HCT116 (cell line): ENCODE results near the gene ATG9A. TPM values are rescaled to one million over a fixed set of nuclear protein-coding genes. Genes with fewer than 3 reads are reported as not detected.

Experiments
- ATAC-seq: fragments of 200-7000 bp; cut with Tn5 transposase; 2 replicates; pipeline ENCODE4 v1.9.1; 2020; ENCODE audit warnings: mild to moderate bottlenecking, moderate library complexity
- BruUV-seq: library from RNA; stranded (reverse); fragments of 400-500 nt; replicated peaks from 2 replicates; lab custom pipeline; 2021; lab: Mats Ljungman, UMichigan
- CTCF ChIA-PET: fragments of 300-600 bp; sonication (Branson Sonifier 250); formaldehyde crosslinking; loops from one replicate; lab custom pipeline; 2021; ENCODE audit warnings: antibody characterized with exemption; lab: Charles Lee
- POLR2A ChIA-PET: fragments of 300-600, 350-600 bp; sonication (Branson Sonifier 250); formaldehyde crosslinking; loops from one replicate; lab custom pipeline; 2021; ENCODE audit warnings: antibody characterized with exemption; lab: Charles Lee
- RAD21 ChIA-PET, 2 experiments: fragments of 300-600 bp; sonication (Branson Sonifier 250); formaldehyde crosslinking; loops; one replicate each; lab custom pipeline; 2023; ENCODE audit warnings: low total read pairs in 2 of 2; ENCODE audit not compliant: uncharacterized antibody in 2 of 2, unreplicated experiment in 2 of 2, low non-redundant PET in 1 of 2; lab: Charles Lee
- DNase-seq: peaks from one replicate; pipeline ENCODE4 v3.0.0-alpha.2; 2010; ENCODE audit warnings: low read depth, low spot score
- H2AFZ ChIP-seq: fragments of 200-600 bp; shearing (Covaris generic), sonication (generic); 2 replicates; pipeline ENCODE4 v1.6.1; 2017; ENCODE audit warnings: low read depth, mixed run types, mixed read lengths, antibody characterized with exemption, low read length; ENCODE audit not compliant: poor library complexity, severe bottlenecking
- H3K27ac ChIP-seq: 2 replicates; pipeline ENCODE4 v1.5.1; 2012; ENCODE audit warnings: low read depth, low read length
- H3K27me3 ChIP-seq: fragments of 200-600 bp; sonication (generic); 2 replicates; pipeline ENCODE4 v1.6.1; 2016; ENCODE audit warnings: mixed run types, low read length, mixed read lengths; ENCODE audit not compliant: insufficient read depth
- H3K36me3 ChIP-seq, 2 experiments: fragments of 200-500 bp in 1 of 2; fragments of 200-600 bp in 1 of 2; sonication (Bioruptor generic) in 1 of 2; sonication (generic) in 1 of 2; 2 replicates each; pipeline versions ENCODE4 v1.5.1 to v1.6.1; 2014 to 2016; ENCODE audit warnings: low read length in 2 of 2, inconsistent platforms in 1 of 2, mixed read lengths in 1 of 2, mixed run types in 1 of 2; ENCODE audit not compliant: insufficient read depth in 2 of 2, control insufficient read depth in 1 of 2
- H3K4me1 ChIP-seq, 2 experiments: fragments of 200-600 bp in 1 of 2; sonication (generic) in 1 of 2; 2 replicates each; pipeline versions ENCODE4 v1.5.1 to v1.6.1; 2012 to 2017; ENCODE audit warnings: low read length in 2 of 2, inconsistent platforms in 1 of 2, mild to moderate bottlenecking in 1 of 2, mixed read lengths in 1 of 2, mixed run types in 1 of 2, moderate library complexity in 1 of 2; ENCODE audit not compliant: insufficient read depth in 2 of 2, control insufficient read depth in 1 of 2
- H3K4me2 ChIP-seq: fragments of 200-600 bp; sonication (generic); 2 replicates; pipeline ENCODE4 v1.6.1; 2017; ENCODE audit warnings: mixed run types, low read length, mixed read lengths
- H3K4me3 ChIP-seq, 2 experiments: fragments of 200-600 bp in 1 of 2; sonication (generic) in 1 of 2; replicated peaks in 1 of 2; 2 replicates each; pipeline ENCODE4 v1.5.1; 2011 to 2016; ENCODE audit warnings: low read length in 2 of 2, control low read depth in 1 of 2, low read depth in 1 of 2, mild to moderate bottlenecking in 1 of 2, mixed read lengths in 1 of 2, mixed run types in 1 of 2
- H3K79me2 ChIP-seq: fragments of 200-600 bp; sonication (generic); 2 replicates; pipeline ENCODE4 v1.6.1; 2017; ENCODE audit warnings: mild to moderate bottlenecking, mixed run types, low read length, moderate library complexity, mixed read lengths; ENCODE audit not compliant: insufficient read depth
- H3K9ac ChIP-seq: fragments of 200-600 bp; sonication (generic); 2 replicates; pipeline ENCODE4 v1.6.1; 2016; ENCODE audit warnings: low read length, mixed read lengths
- H3K9me2 ChIP-seq: fragments of 200-600 bp; sonication (generic), shearing (Covaris generic); 2 replicates; pipeline ENCODE4 v1.6.1; 2017; ENCODE audit warnings: mixed run types, mild to moderate bottlenecking, moderate library complexity; ENCODE audit not compliant: insufficient read depth
- H3K9me3 ChIP-seq, 2 experiments: fragments of 200-500 bp in 1 of 2; fragments of 200-600 bp in 1 of 2; sonication (Bioruptor generic) in 1 of 2; sonication (generic) in 1 of 2; 2 replicates each; pipeline ENCODE4 v1.6.1; 2014 to 2017; ENCODE audit warnings: low read length in 2 of 2, mixed read lengths in 2 of 2, inconsistent platforms in 1 of 2, low read depth in 1 of 2, mild to moderate bottlenecking in 1 of 2, mixed run types in 1 of 2, moderate library complexity in 1 of 2; ENCODE audit not compliant: control insufficient read depth in 1 of 2, insufficient read depth in 1 of 2
- H4K20me1 ChIP-seq: fragments of 200-600 bp; sonication (generic), shearing (Covaris generic); 2 replicates; pipeline ENCODE4 v1.6.1; 2017; ENCODE audit warnings: mixed run types, mild to moderate bottlenecking, moderate library complexity; ENCODE audit not compliant: insufficient read depth
- CEBPB ChIP-seq: IDR thresholded peaks from 2 replicates; pipeline ENCODE4 v1.6.1; 2012; ENCODE audit warnings: low read depth
- FOSL1 ChIP-seq: IDR thresholded peaks from 2 replicates; pipeline ENCODE4 v1.6.1; 2012; ENCODE audit warnings: low read depth
- JUND ChIP-seq: IDR thresholded peaks from 2 replicates; pipeline ENCODE4 v1.6.1; 2012
- POLR2AphosphoS5 ChIP-seq: IDR thresholded peaks from 2 replicates; pipeline ENCODE4 v1.6.1; 2011; ENCODE audit warnings: mild to moderate bottlenecking, low read depth, low read length, moderate library complexity
- TCF7L2 ChIP-seq: IDR thresholded peaks from 2 replicates; pipeline ENCODE4 v1.7.0; 2011; ENCODE audit warnings: borderline replicate concordance, inconsistent platforms; ENCODE audit not compliant: insufficient read depth, insufficient read length; ENCODE audit errors: extremely low read depth
- ZFX ChIP-seq: fragments of 450-650 bp; IDR thresholded peaks from 2 replicates; pipeline ENCODE4 v1.6.1; 2017
- ZNF274 ChIP-seq: fragments of 200-500 bp; sonication (Bioruptor generic); IDR thresholded peaks from 2 replicates; pipeline ENCODE4 v1.6.1; 2014; ENCODE audit warnings: mild to moderate bottlenecking, low read depth, low read length, inconsistent platforms
- intact Hi-C: fragments of 100-400 bp; cut with micrococcal nuclease; formaldehyde crosslinking; loops from 2 replicates; pipeline ENCODE4 v1.10.0; 2022
- total RNA-seq: library from RNA; stranded (reverse); gene quantifications from one replicate; pipeline ENCODE4 v1.2.1, GENCODE V29; 2021; ENCODE audit not compliant: unreplicated experiment
- TF ChIP-seq, protein P1 (sequence below): IDR thresholded peaks from 2 replicates; pipeline ENCODE4 v1.6.1; 2011; ENCODE audit warnings: mild to moderate bottlenecking, low read length, moderate library complexity; ENCODE audit not compliant: insufficient replicate concordance; ENCODE audit errors: extremely low read depth
- TF ChIP-seq, protein P2 (sequence below), 3 experiments: fragments of 200-600 bp in 1 of 3; sonication (generic) in 1 of 3; IDR thresholded peaks in 2 of 3; conservative IDR thresholded peaks in 1 of 3; 2 replicates each; pipeline ENCODE4 v1.5.1; 2012 to 2017; ENCODE audit warnings: low read depth in 2 of 3, low read length in 2 of 3, antibody characterized with exemption in 1 of 3, borderline replicate concordance in 1 of 3, control low read depth in 1 of 3, mild to moderate bottlenecking in 1 of 3, mixed read lengths in 1 of 3, mixed run types in 1 of 3, moderate library complexity in 1 of 3; ENCODE audit not compliant: insufficient read depth in 1 of 3
- TF ChIP-seq, protein P3 (sequence below): IDR thresholded peaks from 2 replicates; pipeline ENCODE4 v1.6.1; 2012; ENCODE audit warnings: low read depth

The ATG9A gene
- total RNA-seq, 1 experiment from 2014 or later, result 51.8 TPM

DNA sequence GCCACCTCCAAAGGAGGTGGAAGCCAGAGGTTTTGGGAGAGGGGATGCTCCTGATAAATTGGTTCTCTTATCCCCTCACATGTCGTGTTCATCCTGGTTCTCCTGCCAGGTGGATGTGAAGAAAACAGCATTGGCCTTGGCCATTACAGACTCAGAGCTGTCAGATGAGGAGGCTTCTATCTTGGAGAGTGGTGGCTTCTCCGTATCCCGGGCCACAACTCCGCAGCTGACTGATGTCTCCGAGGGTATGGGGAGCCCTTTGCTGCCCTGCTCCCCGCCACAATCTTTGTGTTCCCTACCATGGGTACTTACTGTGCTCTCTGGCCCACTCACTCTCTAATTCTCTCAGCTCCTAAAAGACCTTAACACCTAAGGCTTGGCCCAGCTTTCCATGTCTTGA lies 47.9 kb downstream of the ATG9A start:
- CTCF ChIA-PET, result no interaction called here

DNA sequence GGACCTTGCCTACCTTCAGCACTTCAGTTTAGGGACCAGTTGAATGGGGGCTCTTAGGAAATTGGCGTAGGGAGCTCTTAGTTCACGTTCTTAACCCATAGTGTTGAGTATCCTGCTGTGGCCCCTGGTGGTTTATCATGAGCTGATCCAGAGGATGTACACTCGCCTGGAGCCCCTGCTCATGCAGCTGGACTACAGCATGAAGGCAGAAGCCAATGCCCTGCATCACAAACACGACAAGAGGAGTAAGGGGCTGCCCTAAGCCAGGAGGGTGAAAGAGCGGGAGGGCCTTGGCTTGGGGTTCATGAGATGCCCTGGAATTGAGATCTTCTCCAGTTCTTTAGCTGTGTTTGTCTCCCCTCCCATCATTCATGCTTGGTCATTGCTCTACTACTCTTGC lies 48.5 kb downstream of the ATG9A start:
- Histone ChIP-seq H3K36me3 (peaks cover 13 to 17% of the 10 kb centered on the region in 2 experiments; a peak in 3 of 4 replicates), H2AFZ (no peak overlapping the region), H3K9ac (no peak overlapping the region), H3K4me1 (peaks cover 5 to 22% of the 10 kb centered on the region in 2 experiments; a peak in 3 of 4 replicates), H3K4me3 (no peak overlapping the region), H3K27ac (no peak overlapping the region), H3K9me2 (no peaks in the 10 kb centered on the region), H4K20me1 (no peaks in the 10 kb centered on the region), H3K79me2 (peaks cover 19% of the 10 kb centered on the region), H3K4me2 (no peak overlapping the region), H3K27me3 (no peaks in the 10 kb centered on the region), H3K9me3 (no peaks in the 10 kb centered on the region)
- ChIA-PET POLR2A (no interaction called here), CTCF (no interaction called here), RAD21 (no interaction called here)
- BruUV-seq, result no TSS peak
- DNase-seq (no peak), ATAC-seq (no peak)
- intact Hi-C loops, result no loop called here
- no peak for TF ChIP-seq ZNF274
- TF ChIP-seq POLR2AphosphoS5, result no peak
- TF ChIP-seq, protein P1, sequence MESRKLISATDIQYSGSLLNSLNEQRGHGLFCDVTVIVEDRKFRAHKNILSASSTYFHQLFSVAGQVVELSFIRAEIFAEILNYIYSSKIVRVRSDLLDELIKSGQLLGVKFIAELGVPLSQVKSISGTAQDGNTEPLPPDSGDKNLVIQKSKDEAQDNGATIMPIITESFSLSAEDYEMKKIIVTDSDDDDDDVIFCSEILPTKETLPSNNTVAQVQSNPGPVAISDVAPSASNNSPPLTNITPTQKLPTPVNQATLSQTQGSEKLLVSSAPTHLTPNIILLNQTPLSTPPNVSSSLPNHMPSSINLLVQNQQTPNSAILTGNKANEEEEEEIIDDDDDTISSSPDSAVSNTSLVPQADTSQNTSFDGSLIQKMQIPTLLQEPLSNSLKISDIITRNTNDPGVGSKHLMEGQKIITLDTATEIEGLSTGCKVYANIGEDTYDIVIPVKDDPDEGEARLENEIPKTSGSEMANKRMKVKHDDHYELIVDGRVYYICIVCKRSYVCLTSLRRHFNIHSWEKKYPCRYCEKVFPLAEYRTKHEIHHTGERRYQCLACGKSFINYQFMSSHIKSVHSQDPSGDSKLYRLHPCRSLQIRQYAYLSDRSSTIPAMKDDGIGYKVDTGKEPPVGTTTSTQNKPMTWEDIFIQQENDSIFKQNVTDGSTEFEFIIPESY, result no peak
- TF ChIP-seq CEBPB, result no peak
- TF ChIP-seq FOSL1, result no peak
- TF ChIP-seq, protein P2, sequence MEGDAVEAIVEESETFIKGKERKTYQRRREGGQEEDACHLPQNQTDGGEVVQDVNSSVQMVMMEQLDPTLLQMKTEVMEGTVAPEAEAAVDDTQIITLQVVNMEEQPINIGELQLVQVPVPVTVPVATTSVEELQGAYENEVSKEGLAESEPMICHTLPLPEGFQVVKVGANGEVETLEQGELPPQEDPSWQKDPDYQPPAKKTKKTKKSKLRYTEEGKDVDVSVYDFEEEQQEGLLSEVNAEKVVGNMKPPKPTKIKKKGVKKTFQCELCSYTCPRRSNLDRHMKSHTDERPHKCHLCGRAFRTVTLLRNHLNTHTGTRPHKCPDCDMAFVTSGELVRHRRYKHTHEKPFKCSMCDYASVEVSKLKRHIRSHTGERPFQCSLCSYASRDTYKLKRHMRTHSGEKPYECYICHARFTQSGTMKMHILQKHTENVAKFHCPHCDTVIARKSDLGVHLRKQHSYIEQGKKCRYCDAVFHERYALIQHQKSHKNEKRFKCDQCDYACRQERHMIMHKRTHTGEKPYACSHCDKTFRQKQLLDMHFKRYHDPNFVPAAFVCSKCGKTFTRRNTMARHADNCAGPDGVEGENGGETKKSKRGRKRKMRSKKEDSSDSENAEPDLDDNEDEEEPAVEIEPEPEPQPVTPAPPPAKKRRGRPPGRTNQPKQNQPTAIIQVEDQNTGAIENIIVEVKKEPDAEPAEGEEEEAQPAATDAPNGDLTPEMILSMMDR (IDR thresholded peaks at IDR 0.05 in 2 of 3, conservative IDR thresholded peaks at IDR 0.05 in 1 of 3; ENCODE audit: borderline replicate concordance in 1 of 3, insufficient read depth in 1 of 3, low read depth in 2 of 3, low read length in 2 of 3), result no peak

More for the DNA sequence above, 47.9 kb downstream of the ATG9A start:
- H3K9ac ChIP-seq, result no peak overlapping the region
- no peak for TF ChIP-seq ZFX
- no peak for TF ChIP-seq FOSL1
- TF ChIP-seq JUND, result no peak
- TF ChIP-seq, protein P3, sequence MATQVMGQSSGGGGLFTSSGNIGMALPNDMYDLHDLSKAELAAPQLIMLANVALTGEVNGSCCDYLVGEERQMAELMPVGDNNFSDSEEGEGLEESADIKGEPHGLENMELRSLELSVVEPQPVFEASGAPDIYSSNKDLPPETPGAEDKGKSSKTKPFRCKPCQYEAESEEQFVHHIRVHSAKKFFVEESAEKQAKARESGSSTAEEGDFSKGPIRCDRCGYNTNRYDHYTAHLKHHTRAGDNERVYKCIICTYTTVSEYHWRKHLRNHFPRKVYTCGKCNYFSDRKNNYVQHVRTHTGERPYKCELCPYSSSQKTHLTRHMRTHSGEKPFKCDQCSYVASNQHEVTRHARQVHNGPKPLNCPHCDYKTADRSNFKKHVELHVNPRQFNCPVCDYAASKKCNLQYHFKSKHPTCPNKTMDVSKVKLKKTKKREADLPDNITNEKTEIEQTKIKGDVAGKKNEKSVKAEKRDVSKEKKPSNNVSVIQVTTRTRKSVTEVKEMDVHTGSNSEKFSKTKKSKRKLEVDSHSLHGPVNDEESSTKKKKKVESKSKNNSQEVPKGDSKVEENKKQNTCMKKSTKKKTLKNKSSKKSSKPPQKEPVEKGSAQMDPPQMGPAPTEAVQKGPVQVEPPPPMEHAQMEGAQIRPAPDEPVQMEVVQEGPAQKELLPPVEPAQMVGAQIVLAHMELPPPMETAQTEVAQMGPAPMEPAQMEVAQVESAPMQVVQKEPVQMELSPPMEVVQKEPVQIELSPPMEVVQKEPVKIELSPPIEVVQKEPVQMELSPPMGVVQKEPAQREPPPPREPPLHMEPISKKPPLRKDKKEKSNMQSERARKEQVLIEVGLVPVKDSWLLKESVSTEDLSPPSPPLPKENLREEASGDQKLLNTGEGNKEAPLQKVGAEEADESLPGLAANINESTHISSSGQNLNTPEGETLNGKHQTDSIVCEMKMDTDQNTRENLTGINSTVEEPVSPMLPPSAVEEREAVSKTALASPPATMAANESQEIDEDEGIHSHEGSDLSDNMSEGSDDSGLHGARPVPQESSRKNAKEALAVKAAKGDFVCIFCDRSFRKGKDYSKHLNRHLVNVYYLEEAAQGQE, result no peak
- no peak for TF ChIP-seq TCF7L2
- H3K4me2 ChIP-seq, result no peak overlapping the region
- ATAC-seq (no peak), DNase-seq (no peak)
- intact Hi-C loops, result no loop called here
- H3K36me3 ChIP-seq, result peaks cover 13 to 17% of the 10 kb centered on the region in 2 experiments; a peak in 3 of 4 replicates
- H3K9me2 ChIP-seq, result no peaks in the 10 kb centered on the region
- H2AFZ ChIP-seq, result no peak overlapping the region
- no TSS peak for BruUV-seq
- no peaks in the 10 kb centered on the region for H4K20me1 ChIP-seq
- ChIA-PET POLR2A (no interaction called here), RAD21 (no interaction called here)
- no peaks in the 10 kb centered on the region for H3K27me3 ChIP-seq
- no peaks in the 10 kb centered on the region for H3K9me3 ChIP-seq
- peaks cover 16% of the 10 kb centered on the region for H3K79me2 ChIP-seq
- peaks cover 5 to 20% of the 10 kb centered on the region in 2 experiments; a peak in 2 of 4 replicates for H3K4me1 ChIP-seq
- no peak overlapping the region for H3K27ac ChIP-seq
- H3K4me3 ChIP-seq, result no peak overlapping the region
